ENCODE measurements around the gene RAB31.

RAB31 gene

DNA sequence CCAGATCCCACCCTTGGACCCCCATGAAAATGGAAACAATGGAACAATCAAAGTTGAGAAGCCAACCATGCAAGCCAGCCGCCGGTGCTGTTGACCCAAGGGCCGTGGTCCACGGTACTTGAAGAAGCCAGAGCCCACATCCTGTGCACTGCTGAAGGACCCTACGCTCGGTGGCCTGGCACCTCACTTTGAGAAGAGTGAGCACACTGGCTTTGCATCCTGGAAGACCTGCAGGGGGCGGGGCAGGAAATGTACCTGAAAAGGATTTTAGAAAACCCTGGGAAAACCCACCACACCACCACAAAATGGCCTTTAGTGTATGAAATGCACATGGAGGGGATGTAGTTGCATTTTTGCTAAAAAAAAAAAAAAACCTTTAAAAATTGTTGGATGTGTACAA is 151.1 kb downstream of the RAB31 start:
- CTCF ChIA-PET = no interaction called here
- no peak for DNase-seq (ENCODE audit: extremely low spot score)
- POLR2A ChIA-PET = no interaction called here
- TF ChIP-seq, protein P1, sequence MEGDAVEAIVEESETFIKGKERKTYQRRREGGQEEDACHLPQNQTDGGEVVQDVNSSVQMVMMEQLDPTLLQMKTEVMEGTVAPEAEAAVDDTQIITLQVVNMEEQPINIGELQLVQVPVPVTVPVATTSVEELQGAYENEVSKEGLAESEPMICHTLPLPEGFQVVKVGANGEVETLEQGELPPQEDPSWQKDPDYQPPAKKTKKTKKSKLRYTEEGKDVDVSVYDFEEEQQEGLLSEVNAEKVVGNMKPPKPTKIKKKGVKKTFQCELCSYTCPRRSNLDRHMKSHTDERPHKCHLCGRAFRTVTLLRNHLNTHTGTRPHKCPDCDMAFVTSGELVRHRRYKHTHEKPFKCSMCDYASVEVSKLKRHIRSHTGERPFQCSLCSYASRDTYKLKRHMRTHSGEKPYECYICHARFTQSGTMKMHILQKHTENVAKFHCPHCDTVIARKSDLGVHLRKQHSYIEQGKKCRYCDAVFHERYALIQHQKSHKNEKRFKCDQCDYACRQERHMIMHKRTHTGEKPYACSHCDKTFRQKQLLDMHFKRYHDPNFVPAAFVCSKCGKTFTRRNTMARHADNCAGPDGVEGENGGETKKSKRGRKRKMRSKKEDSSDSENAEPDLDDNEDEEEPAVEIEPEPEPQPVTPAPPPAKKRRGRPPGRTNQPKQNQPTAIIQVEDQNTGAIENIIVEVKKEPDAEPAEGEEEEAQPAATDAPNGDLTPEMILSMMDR (IDR thresholded peaks at IDR 0.05; ENCODE audit: control extremely low read depth, extremely low read depth, low read depth, missing control alignments) = no peak

DNA sequence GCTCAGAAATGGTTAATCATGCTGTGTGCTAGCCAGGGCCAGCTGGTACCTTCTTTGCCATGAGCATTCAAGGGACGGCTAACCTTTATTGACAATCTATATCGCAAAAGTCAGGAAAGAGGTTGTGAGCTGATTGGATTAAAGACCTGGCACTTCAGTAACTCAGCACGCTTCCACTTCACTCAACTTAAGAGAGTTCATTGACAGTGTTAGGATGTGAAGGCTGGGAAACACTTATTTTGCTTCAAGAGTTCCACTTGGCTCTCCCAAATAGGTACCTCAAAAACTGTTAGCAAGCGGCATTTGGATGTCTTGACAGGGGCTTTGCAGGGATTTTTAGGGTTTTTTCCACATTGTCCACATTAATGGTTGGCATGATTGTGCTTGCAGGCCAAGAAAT is 152.6 kb downstream of the RAB31 start:
- TF ChIP-seq, protein P1 (IDR thresholded peaks at IDR 0.05; ENCODE audit: control extremely low read depth, extremely low read depth, low read depth, missing control alignments) = no peak
- ChIA-PET CTCF (interaction anchor here (0.6 to 1.2 kb wide), 3 partner anchors 11 to 26 kb away, joined by 3 to 4 read pairs (median 3); no protein-coding TSS in a partner anchor), POLR2A (no interaction called here)
- no peak for DNase-seq (ENCODE audit: extremely low spot score)

DNA sequence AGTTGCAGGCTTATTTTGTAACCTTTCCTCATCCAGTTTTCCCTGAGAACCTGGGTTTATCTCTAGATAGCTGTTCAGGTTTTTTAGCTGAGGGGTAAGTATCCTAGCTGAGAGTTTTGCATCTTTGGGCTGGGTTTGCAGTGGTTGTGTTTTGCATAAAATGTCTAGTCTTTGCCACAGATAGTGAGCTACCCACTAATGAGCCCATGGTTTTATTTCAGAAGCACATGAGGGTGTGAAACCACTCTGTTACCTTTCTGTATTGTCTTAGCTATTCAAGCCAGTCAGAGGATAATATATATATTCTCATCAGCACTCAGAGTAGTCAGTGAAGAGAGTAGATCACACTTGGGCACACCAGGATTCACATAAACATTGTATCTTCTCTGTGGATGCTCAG is 153.1 kb downstream of the RAB31 start:
- CTCF ChIA-PET = interaction anchor here (0.6 to 1.2 kb wide), 3 partner anchors 12 to 26 kb away, joined by 3 to 4 read pairs (median 3); no protein-coding TSS in a partner anchor
- POLR2A ChIA-PET = no interaction called here
- no peak for DNase-seq (ENCODE audit: extremely low spot score)
- TF ChIP-seq, protein P1 (IDR thresholded peaks at IDR 0.05; ENCODE audit: control extremely low read depth, extremely low read depth, low read depth, missing control alignments) = no peak

DNA sequence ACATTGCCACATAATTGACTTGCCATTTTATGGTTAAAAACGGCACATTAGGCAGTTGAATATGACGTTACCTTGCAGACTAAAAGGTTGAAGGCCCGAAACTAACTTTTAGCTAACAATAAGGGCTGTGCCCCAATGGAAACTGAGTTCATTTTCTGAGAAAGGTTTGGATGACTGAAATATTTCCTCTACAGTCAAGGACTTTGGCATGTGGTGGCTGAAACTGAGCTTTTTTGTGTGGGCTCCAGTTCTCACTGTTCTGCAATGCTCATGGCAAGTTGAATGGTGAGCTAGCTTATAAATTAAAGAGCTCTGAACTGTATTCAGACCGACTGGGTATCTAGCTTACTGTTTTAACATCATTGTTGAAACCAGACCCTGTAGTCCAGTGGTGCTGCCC is 153.8 kb downstream of the RAB31 start:
- no peak for DNase-seq (ENCODE audit: extremely low spot score)
- TF ChIP-seq, protein P1 (IDR thresholded peaks at IDR 0.05; ENCODE audit: control extremely low read depth, extremely low read depth, low read depth, missing control alignments) = no peak
- ChIA-PET CTCF (interaction anchor here (0.8 kb wide), 1 partner anchor 11 kb away, joined by 3 read pairs; no protein-coding TSS in a partner anchor), POLR2A (no interaction called here)

DNA sequence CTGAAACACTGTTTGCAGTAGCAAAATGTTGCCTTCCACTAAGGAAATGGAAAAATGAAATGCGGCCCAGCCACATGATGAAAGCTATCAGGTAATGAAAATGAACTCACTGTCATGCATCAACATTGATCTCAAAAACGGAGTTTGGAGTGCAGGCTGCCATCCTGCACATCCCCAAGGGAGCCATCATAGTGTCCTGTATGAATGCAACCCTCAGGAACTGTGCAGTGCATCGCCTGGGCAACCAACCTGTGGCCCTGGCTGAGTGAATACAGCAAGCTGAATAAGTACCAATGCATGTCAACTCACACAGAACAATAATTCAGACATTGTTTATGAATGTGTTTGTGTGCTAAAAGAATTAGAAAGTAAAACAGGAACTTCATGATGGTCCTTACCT is 154.6 kb downstream of the RAB31 start:
- POLR2A ChIA-PET = no interaction called here

DNA sequence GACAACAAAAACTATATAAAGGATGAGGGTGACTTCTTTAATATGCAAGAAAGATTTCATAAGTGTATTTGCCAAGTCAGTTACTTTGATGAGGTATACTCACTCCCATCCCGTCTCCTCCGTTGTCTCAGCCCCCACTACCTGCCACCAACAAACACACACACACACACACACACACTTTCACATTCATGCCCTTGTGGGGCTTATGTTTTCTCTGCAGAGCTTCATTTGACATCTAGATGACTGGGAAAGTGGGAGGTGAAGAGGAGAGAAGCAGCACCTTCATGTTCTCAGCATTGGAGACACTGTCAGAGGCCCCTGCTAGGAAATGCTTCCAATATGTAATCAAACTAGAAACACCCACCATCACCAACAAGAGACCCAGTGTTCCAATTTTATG is 155.2 kb downstream of the RAB31 start:
- DNase-seq (ENCODE audit: extremely low spot score) = no peak
- ChIA-PET POLR2A (no interaction called here), CTCF (no interaction called here)
- TF ChIP-seq, protein P1 (IDR thresholded peaks at IDR 0.05; ENCODE audit: control extremely low read depth, extremely low read depth, low read depth, missing control alignments) = no peak

More for the DNA sequence above, 154.6 kb downstream of the RAB31 start:
- TF ChIP-seq, protein P1 (IDR thresholded peaks at IDR 0.05; ENCODE audit: control extremely low read depth, extremely low read depth, low read depth, missing control alignments) = no peak
- CTCF ChIA-PET = no interaction called here
- no peak for DNase-seq (ENCODE audit: extremely low spot score)
